Activated T-cell treated with anti-CD3 and anti-CD28 coated beads for 48 hours (primary cell): Measurements from ENCODE around the gene TSHZ2.
"Not testable (repeated sequence)": the region's sequence is repeated elsewhere in the genome, so short reads cannot be mapped to it uniquely, and the experiment has no call there.

Source experiments
- DNase-seq: peaks from one replicate; pipeline ENCODE4 v3.0.0-alpha.2; 2020; ENCODE audit warnings: low read depth

Gene TSHZ2

DNA sequence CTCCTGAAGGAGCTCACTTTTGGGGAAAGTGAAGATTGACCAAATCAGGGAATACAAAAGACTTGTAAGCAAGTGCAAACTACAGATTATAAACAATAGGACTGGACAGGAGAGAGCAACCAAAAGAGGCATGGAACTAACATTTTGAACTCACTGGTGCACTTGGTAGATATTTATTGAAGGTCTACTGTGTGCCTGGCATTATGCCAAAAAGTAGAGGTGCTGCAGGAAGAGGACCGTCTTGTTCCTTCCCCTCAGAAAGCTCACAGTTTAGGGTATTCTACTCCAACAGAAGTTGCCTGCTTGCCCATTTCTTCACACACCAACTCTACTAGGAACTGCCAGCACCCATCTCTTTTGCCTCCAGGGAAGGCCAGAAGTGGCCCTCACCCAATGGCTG is 10.0 kb upstream of the TSHZ2 start:
- no peak for DNase-seq

DNA sequence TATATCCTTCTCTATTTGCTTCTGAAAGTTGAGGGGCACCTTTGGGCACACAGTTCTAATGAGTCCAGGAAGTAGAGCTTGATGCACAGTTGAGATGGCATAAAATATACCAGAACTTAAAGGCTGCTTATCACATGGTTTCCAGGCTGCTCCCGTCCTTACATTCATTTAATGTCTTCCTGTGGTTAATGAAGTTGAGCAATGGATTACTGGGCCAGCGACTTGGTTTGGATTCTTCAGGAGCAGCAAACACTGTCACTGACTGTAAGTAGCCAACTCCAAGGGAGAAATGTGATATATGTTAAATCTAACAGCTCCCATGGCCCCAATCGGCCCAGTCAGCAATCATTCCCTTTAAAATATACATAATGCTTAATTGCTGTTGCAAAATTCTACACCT is 9.0 kb upstream of the TSHZ2 start:
- no peak for DNase-seq

DNA sequence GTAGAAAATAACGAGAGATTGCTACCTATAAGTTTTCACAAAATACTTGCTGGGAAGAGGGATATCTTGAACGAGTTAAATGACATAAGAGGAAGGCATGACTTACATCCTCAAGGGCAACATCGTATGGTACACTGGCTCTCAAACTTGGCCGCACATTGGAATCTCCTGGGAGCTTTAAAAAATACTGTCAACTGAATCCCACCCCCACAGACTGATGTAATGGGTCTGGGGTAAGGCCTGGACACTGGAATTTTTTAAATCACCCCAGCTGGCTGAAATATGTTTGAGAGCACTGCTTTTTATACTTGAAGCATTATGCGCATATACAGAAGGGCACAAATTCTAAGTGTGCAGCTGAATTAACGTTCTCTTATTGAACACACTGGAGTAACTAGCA is 8.0 kb upstream of the TSHZ2 start:
- DNase-seq = no peak

DNA sequence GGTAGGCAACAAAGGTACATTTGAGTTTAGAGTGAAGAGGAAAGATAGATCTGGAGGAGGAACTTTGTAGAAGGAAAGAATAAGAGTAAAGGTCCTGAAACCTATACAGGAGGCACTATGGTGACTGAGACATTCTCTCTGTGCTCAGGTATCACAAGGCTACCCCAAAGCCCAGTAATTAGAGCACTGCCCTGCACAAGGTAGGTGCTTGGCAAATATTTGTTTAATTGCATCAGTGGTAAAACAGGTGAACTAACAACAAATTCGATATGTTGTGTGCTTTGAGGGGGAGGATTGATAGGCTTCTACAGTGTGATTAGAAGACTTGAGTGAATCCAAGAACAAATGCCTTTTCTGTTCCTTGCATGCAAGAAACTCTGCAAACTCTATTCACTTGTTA is 6.8 kb upstream of the TSHZ2 start:
- DNase-seq = no peak

DNA sequence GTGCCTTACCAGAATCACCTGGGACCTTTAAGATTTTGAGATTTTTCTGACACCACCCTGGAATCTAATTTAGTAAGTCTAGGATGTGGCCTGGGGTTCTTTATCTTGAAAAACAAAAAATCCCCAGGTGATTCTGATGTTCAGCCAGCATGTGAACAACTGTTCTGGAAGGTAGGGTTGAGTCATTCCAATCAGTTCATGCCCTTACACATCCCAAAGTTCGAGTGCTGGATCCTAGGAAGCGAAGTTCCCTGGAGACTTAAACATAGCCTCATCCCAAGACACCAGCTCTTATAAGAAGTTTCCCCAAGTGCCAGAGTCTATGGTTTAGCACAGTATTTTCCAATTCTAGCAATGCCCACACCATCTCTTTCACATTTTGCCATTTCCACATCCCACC is 6.3 kb upstream of the TSHZ2 start:
- DNase-seq = no peak

DNA sequence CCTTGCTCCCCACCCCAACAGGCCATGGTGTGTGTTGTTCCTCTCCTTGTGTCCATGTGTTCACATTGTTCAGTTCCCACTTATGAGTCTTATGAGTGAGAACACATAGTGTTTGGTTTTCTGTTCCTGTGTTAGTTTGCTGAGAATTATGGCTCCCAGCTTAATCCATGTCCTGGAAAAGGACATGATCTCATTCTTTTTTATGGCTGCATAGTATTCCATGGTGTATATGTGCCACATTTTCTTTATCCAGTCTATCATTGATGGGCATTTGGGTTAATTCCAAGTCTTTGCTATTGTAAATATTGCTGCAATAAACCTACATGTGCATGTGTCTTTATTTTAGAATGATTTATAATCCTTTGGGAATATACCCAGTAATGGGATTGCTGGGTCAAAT is 5.6 kb upstream of the TSHZ2 start:
- DNase-seq = not testable (repeated sequence)

DNA sequence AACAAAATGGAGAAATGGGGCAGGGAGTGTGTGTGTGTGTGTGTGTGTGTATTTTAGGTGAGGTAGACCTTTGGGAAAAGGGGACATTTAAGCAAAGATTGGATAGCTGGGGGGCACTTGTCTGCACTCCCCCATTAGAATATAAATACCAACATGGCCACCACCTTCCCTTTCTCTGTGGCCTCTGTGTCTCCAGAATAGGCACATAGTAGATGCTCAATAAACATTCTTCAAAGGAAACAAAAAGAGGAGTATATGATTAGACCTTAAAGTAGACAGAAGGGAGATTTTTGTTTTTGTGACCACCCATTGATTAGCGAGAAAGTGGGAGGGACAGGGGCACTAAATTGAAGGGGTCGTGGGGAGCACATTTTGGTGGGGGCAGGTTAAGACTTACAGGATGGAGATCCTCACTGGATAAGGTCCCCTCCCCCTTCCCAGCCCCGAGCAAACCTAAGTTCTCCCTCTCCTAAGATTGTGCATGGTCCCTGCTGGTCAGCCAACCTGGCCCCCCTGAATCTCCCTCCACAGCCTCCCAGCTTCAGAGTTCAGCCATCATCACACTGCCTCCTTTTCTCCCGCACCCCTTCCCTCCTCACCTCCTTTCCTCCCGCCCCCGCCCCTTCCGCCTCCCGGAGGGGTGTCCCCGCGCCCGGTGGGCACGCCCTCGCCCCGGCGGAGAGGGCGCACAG is 514 bp upstream of the TSHZ2 start:
- no peak for DNase-seq

DNA sequence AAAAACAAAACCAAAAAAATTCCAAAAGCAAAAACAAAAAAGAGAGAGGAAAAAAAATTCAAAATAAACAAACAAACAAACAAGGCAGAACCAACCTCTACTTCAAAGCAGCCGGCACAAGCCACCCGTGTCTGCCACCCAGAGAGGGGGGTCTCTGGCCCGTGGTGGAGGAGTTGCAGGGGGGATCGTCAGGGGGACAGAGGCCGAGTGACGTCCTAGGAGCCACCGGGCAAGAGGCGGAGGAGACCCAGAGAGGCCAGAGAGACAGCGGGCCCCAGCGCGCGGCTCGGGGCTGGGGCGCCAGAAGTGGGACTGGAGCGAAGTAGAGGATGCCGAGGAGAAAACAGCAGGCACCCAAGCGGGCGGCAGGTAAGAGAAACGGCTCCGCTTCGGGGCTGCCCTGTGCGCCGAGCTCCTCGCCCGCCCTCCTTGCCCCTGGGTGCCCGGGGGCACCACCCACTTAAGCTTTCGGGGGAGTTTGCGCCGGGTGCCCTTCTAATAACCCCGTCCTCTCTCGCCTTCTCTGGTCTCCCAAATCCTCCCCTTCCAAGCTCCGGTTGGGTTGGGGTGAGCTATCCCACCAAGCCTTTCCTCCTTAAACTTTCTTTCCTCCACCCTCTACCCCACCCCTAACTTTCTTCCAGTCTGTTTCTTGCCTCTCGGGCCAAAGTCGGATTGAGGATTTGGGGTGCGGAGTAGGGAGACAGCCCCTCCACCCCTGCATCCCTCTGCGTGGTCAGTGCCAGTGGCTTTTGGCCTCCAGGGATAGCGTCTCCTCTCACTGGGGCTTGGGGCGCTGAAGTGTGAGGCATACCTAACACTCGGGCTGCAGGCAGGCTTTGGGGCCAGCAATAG is 1.0 kb downstream of the TSHZ2 start:
- DNase-seq = peak; percentile 18

DNA sequence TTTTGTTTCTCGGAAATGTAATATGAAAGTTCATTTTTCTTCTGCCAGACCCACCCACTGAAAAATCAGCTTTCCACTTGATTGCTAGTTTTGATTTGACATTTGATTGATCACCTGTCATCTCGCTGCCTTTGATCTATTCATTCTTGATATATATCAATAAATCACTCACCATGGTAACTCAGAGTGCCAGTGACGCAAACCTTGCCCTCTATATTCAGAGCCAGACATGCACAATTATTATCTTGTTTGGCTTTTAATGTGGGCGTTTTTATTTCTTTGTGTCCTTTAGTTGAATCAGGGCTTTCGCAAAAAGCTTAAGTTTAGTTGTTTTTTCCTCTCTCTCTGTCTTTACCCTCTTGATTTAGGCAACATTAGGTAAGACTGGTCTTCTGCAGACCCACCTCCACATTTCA is 2.0 kb downstream of the TSHZ2 start:
- peak; percentile 12 for DNase-seq

DNA sequence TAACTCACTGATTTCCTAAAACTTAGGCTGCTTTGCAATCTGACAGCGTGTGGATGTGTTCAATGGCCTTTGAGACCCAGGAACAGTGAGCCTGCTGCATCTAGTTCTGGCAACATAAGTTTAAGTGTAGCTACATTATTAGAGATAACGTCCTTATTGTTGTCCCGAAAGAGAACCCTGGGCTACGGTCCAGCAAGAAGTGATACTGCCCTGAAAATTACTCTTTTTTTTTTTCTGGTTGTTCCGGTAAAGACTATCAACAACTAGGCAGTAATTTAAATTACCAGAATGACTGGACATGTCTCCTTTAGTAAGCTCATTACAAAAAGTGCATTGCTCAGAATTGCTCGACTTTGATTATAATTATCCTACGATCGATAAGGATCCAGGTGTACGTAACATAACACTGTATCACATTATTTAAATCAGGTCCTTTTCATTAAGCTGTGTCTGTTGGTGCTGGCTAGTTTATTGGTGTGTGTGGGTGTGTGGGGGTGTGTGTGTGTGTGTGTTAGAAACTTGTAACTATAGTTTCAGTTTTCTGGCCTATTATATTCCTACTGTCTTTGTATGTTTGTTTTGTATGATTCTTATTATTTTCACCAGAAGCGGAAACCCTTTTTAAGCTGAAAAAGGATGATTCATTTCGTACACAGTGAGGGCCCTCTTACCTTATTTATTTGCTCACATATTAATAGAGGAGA is 3.0 kb downstream of the TSHZ2 start:
- DNase-seq = no peak

DNA sequence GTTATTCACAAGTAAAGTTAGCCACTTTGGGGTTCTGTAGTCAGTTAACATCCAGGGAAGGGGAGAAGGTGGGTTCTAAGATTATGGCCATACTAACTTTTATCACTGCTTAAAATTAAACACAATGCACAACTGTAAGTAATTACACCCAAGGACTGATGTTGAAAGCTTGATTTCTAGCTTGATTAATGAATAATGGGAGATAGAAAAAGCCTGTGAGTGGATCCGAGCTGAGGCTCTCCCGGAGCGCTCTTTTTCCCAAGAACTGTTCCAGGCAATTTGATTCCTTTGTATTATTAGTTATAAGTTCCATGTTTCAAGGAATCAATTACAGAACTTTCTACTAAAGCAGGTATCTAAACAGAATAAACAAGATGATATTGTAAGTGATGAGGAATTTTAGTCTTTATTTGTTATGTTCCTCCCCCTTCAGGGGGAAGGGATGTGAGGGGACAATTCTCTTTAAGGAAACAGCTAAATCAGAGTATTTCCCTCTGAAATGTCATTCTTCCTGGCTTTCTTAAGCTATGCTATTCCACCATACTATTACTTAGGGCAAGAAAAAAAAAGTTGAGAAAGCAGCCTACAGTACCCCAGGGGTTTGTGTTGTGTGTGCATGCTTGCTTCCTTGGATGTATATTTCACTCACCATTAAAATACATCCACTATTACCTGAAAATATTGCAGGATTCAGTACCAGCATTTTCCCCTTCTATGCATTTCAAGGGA is 3.8 kb downstream of the TSHZ2 start:
- DNase-seq = no peak

DNA sequence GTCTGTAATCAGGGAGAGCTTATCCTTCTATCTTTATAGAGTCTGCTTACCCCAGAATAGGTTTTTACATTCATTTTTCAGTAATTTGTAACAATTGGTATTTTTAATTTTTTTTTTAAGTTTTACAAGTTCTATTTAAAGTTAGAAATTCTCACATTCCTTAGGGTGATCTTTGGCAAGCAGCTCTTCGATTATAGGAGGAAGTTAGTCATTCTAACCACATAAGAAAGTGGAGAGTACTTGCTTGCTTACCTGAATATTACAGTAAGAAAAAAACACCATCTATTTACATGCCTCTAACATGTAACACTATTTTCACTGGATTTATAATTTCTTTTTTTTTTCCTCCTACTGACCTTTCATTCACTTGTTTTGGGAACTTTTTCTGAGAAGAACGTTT is 6.7 kb downstream of the TSHZ2 start:
- no peak for DNase-seq

DNA sequence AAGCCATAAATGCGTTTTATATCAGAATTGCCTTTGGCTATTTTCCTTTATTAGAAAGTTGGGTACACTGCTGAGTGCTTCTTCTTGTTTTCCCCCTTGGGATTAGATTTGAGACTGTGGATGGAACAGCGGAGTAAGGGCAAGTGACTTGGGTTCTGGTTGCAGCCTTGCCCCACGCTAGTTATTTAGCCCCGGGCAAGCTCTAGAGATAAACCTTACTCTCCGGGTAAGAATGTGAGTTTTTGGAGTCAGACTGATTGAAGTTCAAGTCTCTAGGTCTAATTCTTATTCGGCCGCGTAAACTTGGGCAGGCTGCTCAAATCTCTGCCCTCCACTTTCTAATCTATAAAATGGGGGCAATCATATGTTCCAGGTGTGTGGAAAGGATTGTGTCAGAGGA is 8.9 kb downstream of the TSHZ2 start:
- DNase-seq = no peak

DNA sequence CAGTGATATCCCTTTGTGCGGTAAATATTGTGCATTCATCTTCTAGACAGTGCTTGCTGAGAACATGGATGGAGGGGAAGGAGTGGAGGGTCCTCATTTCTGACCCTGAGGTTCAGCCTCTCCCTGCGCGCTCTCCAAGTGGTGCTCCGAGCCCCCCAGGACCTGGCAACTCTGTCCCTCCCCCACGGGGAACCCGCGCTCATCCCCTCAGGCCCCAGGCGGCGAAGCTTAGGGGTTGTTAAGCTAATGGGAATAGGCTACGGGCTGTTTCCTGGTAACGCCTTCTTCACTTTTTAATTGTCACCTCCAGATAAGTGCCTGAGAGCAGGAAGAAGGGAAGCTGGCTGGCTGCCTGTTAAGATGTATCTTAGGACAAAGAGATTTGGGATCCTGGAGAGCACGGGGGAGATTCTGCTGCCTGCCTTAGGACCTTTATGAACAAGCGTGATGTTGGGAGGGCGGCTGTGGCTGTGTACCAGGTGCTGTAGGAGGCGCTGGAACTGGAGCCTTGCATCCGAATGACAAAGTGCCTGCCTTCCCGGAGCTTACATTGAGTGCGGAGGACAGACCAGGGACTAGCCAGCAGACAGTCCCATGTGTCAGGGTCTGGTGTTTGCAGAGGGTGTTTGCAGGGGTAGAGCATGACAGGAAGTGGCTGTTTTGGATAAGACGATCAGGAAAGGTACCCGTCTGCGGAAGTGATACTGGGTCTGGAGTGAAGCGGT is 11.7 kb downstream of the TSHZ2 start:
- no peak for DNase-seq

DNA sequence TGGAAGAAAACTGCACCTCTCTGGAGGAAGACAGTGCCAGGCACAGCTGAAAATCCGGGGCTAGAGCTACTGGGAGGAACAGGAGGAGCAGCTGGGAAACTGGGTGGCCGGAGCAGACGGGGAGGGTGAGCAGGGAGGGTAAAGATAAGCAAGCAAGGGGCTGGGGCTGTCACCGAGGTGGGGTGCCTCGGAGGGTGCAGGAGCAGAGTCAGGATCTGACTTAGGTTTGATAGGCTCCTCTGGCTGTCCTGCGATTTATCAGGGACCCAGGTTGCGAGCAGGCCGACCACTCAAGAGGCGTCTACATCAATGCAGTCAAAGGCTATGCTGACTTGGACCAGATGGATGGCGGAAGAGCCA is 12.3 kb downstream of the TSHZ2 start:
- no peak for DNase-seq

DNA sequence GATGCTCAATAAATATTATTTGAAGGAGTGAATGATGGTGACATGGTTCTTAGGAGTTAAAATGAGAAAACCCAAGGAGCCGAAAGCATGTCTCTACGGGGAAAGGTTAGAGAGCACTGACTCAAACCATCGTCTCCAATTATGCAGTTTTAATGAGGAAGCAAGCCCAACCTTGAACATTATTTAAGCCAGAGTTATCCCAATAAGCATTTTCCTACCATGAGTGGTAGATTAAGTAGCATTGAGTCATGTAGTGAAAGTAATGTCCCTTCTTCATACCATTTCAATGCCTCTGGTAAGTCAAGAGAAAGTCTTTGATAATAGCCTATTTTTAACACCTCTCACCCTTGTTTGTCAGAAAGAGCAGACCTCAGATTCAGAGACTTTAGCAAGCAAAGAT is 13.5 kb downstream of the TSHZ2 start:
- DNase-seq = no peak

DNA sequence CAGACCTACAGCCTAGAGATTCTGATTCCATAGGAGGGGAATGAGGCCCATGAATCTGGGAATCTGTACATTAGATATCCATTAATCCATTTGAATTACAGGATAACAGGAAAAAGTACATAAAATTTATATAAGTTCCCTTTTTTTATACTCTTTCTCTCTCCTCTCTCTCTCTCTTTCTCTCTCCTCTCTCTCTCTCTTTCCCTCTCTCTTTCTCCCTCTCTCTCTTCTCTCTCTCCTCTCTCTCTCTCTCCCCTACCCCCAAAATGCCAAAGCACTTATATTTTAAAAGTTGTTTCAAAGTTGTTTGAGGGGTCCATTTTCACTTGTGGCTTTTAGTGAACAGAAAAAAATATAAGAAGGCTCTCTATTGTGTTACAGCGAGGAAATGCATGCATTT is 15.1 kb downstream of the TSHZ2 start:
- no peak for DNase-seq

DNA sequence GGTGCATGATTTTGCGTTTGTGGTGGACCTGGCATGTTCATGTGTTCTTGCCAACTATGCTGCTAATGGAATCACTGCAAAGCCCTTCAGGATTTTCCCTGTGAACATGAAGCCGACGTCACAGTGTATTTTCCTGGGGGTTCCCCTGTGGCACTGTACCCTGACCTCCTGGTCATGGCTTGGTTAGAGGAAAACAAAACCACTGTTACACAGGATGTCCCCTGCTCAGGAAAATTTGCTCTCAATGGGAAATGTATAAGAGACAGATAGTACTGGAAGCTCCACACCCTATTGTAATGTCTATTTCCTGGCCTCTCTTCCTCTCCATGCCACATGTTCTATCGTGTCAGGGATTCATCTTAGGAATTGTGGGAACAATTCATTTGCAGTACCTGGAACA is 19.7 kb downstream of the TSHZ2 start:
- DNase-seq = no peak

DNA sequence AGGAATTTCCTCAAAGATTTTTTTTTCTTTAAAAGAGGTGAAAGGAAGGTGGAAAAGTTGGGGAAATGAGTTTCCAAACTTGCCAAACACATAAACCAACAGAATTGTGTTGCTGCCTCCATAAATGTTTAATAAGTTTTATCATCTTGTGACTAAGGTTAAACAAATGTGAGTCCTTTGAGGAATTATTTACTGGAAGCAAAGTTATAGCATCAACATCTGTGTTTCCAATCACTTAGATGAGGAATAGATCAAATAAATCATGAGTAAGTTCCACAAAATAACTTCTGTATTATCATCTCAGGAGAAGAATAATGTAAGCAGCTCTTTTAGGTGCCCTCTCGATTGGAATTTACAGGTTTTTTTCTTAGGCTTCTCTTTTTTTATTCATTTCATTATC is 20.5 kb downstream of the TSHZ2 start:
- no peak for DNase-seq

DNA sequence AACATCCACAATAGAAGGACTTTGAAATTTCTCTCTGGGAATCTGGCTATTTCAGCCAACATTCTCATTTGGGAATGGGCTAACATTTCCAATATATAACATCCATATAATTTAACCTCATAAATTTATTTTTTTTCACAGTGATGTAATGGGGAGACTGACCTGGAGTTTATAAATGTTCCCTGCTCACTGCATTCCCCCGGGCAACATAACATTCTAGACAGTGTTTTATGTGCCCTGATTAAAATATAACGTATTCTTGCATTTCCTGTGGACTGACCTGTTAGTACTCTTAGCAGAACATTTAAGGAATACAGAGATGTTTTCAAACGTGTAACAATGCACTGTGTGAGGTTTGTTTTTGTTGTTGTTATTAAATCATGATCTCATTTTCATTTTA is 20.9 kb downstream of the TSHZ2 start:
- DNase-seq = no peak

DNA sequence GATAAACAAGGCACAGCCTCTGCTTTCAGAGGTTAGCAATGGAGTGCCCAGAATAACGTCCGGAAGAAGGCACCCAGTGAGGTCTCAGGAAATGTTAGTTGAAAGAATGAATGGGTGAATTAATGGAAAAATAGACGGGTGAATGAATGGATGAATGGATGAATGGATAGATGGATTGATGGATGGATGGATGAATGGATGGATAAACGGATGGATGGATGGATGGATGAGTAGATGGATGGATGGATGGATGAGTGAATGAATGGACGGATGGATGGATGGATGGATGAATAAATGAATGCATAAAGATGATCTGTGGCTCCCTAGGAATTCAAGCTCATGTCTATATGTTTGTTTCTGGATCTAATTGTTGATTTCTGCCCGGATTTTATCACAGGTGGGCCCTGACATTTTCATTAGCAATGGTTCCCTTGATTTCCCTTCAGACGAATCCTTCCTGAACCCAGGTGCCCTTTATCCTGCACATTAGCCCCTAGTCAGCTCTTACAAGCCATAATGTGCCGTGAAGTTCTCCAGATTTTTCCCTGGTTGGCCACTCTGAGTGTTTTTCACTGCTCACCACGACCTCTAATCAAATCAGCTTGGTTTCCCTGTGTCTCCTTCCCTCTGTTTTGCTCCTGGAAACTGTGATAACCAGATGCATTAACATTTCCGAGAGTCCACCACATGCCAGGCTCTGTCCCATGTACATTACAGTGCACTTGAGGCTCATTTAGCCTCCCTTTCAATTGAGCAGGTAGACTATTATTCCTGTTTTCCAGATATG is 22.2 kb downstream of the TSHZ2 start:
- no peak for DNase-seq
